Neural crest cell (in vitro differentiated cells): ENCODE data around the gene APOC1. TPM values are rescaled to one million over a fixed set of nuclear protein-coding genes. Genes with fewer than 3 reads are reported as not detected.

Experiments
- DNase-seq: peaks from one replicate; pipeline ENCODE4 v3.0.0; 2021; ENCODE audit warnings: low read depth, mixed read lengths, low spot score
- H3K27ac Mint-ChIP-seq: one replicate; pipeline ENCODE4 v1.8.0; 2021; ENCODE audit warnings: mild to moderate bottlenecking, mixed read lengths; ENCODE audit not compliant: unreplicated experiment
- H3K27me3 Mint-ChIP-seq: 2 replicates; pipeline ENCODE4 v1.8.0; 2021; ENCODE audit warnings: low read depth, mild to moderate bottlenecking, mixed read lengths
- H3K36me3 Mint-ChIP-seq: 2 replicates; pipeline ENCODE4 v1.8.0; 2021; ENCODE audit warnings: low read depth, mild to moderate bottlenecking, mixed read lengths
- H3K4me1 Mint-ChIP-seq: 2 replicates; pipeline ENCODE4 v1.8.0; 2021; ENCODE audit warnings: mixed read lengths
- H3K4me3 Mint-ChIP-seq: one replicate; pipeline ENCODE4 v1.8.0; 2021; ENCODE audit warnings: mild to moderate bottlenecking, mixed read lengths
- H3K9me3 Mint-ChIP-seq: 2 replicates; pipeline ENCODE4 v1.8.0; 2021; ENCODE audit warnings: mixed read lengths
- CTCF ChIP-seq: fragments of 200-600 bp; sonication (generic); conservative IDR thresholded peaks from 2 replicates; pipeline ENCODE4 v1.5.0; 2021; ENCODE audit warnings: antibody characterized with exemption, mild to moderate bottlenecking
- total RNA-seq: library from RNA; stranded (reverse); gene quantifications from 2 replicates; pipeline ENCODE4 v1.2.1, GENCODE V29; 2021

APOC1 gene
- total RNA-seq, 1 donor from 2014 or later: 24.9 TPM

- Mint-ChIP-seq H3K4me3 (peak within 1 kb of the TSS; percentile 92), H3K27ac (peak within 1 kb of the TSS; percentile 95), H3K9me3 (peaks cover 3% of the 10 kb centered on the region), H3K27me3 (peaks cover 2% of the 10 kb centered on the region), H3K36me3 (peaks cover 24% of the 10 kb centered on the region), H3K4me1 (peaks cover 33% of the 10 kb centered on the region)
- TF ChIP-seq CTCF: no peak
- peak; percentile 98 for DNase-seq
Observed at GRCh38 chr19:44891016-44891882, 23.2 kb upstream of the APOC1 start, which contains the start of gene TOMM40. Gene TOMM40 (plus strand): TSS chr19:44891254. CDS start chr19:44891416, 162 bp downstream.

GRCh38 chr19:44892932-44893331 lies 21.5 kb upstream of the APOC1 start:
- peak overlapping the region; percentile 92 for H3K4me3 Mint-ChIP-seq

GRCh38 chr19:44893332-44894051 lies 20.9 kb upstream of the APOC1 start:
- peaks cover 2% of the 10 kb centered on the region for H3K27me3 Mint-ChIP-seq
- no peak for DNase-seq
- TF ChIP-seq CTCF: no peak
- peaks cover 16% of the 10 kb centered on the region for H3K36me3 Mint-ChIP-seq
- peaks cover 33% of the 10 kb centered on the region for H3K4me1 Mint-ChIP-seq
- H3K27ac Mint-ChIP-seq: no peak overlapping the region
- H3K4me3 Mint-ChIP-seq: peak overlapping the region; percentile 92
- peaks cover 3% of the 10 kb centered on the region for H3K9me3 Mint-ChIP-seq

More at GRCh38 chr19:44892932-44893331, 21.5 kb upstream of the APOC1 start:
- Mint-ChIP-seq H3K36me3 (peaks cover 20% of the 10 kb centered on the region), H3K9me3 (peaks cover 3% of the 10 kb centered on the region), H3K4me1 (peaks cover 33% of the 10 kb centered on the region), H3K27me3 (peaks cover 2% of the 10 kb centered on the region), H3K27ac (peak overlapping the region; percentile 21)
- no peak for TF ChIP-seq CTCF
- DNase-seq: no peak

GRCh38 chr19:44894052-44894400 lies 20.4 kb upstream of the APOC1 start:
- peaks cover 2% of the 10 kb centered on the region for H3K27me3 Mint-ChIP-seq
- no peak overlapping the region for H3K4me3 Mint-ChIP-seq
- H3K9me3 Mint-ChIP-seq: peaks cover 3% of the 10 kb centered on the region
- peaks cover 16% of the 10 kb centered on the region for H3K36me3 Mint-ChIP-seq
- peaks cover 31% of the 10 kb centered on the region for H3K4me1 Mint-ChIP-seq
- DNase-seq: no peak
- no peak for TF ChIP-seq CTCF
- H3K27ac Mint-ChIP-seq: no peak overlapping the region

GRCh38 chr19:44894946-44895345 lies 19.5 kb upstream of the APOC1 start:
- Mint-ChIP-seq H3K27ac (no peak overlapping the region), H3K36me3 (peaks cover 14% of the 10 kb centered on the region), H3K4me3 (peak overlapping the region; percentile 62), H3K9me3 (peaks cover 3% of the 10 kb centered on the region), H3K4me1 (peaks cover 28% of the 10 kb centered on the region), H3K27me3 (peaks cover 2% of the 10 kb centered on the region)
- no peak for TF ChIP-seq CTCF
- DNase-seq: no peak
